Measurements from ENCODE around the gene STYK1.

STYK1 gene, protein sequence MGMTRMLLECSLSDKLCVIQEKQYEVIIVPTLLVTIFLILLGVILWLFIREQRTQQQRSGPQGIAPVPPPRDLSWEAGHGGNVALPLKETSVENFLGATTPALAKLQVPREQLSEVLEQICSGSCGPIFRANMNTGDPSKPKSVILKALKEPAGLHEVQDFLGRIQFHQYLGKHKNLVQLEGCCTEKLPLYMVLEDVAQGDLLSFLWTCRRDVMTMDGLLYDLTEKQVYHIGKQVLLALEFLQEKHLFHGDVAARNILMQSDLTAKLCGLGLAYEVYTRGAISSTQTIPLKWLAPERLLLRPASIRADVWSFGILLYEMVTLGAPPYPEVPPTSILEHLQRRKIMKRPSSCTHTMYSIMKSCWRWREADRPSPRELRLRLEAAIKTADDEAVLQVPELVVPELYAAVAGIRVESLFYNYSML

DNA sequence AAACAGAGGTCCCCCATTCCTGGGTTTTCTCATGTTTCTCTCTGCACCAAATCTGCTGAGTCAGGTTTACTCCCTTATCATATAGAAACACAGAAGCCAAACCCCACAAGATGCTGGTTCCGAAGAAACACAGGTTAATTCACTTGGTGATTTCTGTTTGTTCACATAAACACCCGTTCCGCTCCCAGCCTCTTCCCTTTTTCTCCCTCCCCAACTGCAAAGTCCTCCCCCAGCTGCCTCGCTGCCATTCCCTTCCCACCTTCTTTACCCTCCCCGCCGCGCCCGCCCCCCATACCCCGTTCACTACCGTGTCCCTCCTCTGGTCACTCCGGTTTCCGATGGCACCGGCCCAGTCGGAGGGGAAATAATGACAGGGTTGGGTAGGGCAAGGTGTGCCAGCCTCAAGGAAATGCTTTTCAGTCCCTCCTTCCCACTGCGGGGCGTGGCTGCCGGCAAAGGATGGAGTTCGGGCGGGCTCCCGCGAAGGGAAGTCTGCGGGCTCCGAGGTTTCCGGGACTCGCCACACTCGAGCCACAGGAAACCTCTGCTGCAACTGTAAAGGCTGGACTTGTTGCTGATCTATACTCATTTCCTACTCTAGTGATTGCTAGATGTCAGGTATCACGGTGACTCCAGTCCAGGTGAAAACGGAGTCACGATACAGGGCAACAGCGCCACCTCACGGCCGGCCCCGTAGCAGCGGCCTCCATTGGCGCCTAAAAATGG is at the start of gene STYK1:
Gene STYK1 (minus strand): TSS at position 394 of the 726 bp plus-strand sequence. CDS start 39,434 bp downstream, outside the sequence.
- peak; percentile 87 for DNase-seq

DNA sequence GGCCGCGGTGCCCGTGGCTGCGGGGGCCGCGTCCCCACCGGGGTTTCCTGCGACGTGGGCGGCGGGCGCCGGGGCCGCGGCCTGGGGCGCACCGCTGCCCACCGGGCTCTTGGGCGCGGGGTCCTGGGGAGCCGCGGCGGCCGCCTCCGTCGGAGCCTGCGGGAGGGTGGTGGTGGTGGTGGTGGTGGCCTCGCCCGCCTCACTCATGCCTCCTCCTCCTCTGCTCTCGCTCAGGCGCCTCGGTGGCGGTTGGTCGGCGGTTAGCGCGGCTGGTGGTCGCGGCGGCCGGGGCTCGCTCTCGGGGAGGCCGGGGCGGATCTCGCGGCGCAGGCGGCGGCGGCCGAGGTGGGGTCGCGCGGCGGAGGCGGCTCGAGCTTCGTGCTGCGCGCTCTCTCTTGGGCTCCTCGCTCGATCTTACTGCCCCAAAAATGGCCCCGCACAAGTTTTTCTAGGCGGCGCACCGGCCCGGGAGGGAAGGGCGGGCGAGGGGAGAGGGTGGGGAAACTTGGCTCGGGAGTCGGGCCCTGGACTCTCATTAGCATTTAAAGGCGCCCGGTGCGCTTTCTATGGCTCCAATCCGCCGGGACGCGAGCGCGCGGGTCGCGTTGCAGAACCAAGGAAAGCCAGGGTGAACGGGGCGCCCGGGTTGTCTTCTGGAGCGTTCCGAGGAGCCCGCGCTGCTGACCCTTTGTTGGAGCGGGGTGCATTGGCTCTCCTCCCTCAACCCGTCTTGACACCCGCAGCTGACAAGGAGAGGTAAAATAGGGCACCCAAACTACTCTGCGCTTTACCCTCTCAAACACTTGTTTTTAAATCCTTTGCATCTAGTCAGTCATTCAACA is 49.3 kb upstream of the STYK1 start, which contains the start of gene YBX3:
Gene YBX3 (minus strand): TSS at position 419 of the 842 bp plus-strand sequence. CDS start 212 bp downstream, at position 207.
- peak; percentile 66 for DNase-seq

DNA sequence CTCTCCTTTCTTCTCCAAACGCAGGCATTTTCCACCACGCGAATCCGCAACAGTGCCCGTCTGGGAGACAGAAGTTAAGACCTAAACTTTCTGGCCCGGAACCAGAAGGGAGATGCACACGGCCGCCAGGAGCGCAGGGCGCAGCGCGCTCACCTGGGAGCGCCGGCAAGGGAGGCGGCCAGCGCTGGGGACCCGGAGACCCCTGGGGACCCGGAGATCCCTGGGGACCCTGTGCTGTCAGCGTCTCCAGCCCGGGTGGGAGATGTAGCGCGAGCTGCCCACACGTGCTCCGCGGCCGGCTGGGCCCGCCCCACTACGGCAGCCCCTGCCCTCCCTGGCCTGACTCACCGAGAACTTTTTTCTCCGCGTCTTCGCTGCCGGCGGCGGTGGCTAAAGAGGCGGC is 48.7 kb upstream of the STYK1 start:
- DNase-seq = no peak

DNA sequence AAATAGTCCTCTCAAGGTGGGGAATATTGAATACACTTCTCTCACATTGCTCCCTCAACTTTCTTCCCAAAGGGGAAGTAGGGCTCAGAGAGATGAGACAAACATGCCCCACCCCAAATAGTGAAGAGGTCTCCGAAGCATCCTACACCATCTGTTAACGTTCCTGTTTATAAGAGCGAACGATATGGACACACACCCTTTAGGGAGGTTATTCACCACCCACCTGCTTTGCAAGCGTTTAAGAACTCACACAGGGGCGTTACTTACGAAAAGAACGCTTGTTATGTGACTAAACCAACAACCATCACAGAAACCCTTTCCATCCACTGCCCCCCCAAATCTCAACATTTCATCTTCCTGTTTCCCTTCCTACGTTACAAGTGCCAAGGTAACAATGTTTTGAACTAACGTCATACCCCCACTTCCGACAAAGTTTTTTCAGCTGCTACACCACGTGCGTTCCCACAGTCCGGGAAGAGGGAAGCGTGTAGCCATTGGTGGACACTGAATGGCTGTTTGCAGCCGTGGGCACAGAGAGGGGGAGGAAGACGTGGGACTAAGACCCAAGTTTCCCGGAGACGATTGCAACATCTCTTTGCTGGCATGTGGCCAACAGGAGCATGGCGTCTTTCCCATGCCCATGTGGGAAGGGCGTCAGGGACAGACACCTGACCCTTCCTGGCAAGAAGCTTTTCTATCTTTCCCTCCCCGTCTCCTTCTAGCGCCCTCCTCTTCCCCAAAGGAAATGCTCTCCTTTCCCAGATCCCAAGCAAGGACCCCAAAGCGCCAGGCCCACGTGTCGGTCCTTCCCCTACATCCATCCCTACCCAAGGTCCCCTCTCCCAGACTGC is 48.0 kb upstream of the STYK1 start:
- DNase-seq = peak; percentile 88

DNA sequence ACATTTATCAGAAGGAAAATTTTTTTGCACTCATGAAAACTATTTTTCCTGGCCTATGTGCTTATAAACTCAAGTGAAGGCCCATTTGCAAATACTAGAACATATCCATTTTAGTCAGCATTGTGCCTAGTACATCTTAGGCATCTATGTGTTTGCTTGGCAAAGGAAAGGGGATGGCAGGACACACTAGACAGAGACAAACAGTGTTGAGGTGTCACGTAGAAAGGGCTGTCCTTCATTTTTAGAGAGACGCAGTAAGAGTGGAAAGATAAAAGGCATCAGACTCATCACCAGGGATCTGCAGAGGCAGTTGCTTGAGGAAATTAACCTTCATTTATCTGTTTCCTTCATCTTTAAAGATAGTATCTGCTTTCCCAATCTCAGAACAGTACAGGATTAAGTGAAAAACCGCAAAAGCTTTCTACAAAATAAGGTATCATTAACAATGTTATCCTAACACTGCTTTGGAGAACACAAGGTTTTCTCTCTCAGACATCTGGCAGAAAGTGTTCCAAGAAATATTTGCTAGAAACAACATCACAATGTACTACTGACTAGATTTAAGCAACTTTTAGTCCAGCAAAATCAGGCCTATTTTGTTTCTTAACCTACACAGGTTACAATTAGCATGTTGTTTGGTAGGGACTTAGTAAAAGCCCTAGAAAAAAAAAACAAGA is 47.3 kb upstream of the STYK1 start:
- no peak for DNase-seq

DNA sequence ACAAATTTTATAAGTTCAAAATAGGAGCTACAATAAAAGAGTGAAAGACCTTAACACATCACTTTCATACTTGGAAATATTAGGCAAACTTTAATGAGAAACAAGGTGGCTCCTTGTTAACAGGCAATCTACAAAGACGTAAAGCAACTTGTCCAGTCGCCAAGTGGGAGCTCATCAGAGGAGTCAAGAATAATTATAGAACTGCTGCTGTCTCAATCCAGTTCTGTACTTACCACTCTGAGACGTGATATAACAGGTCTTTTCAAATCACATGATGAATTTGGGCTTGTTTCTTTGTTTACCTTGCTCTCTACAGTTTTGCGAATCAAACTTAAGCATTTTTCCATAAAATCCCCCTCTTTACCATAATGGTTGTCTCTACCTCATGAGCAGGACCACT is 45.6 kb upstream of the STYK1 start:
- no peak for DNase-seq

DNA sequence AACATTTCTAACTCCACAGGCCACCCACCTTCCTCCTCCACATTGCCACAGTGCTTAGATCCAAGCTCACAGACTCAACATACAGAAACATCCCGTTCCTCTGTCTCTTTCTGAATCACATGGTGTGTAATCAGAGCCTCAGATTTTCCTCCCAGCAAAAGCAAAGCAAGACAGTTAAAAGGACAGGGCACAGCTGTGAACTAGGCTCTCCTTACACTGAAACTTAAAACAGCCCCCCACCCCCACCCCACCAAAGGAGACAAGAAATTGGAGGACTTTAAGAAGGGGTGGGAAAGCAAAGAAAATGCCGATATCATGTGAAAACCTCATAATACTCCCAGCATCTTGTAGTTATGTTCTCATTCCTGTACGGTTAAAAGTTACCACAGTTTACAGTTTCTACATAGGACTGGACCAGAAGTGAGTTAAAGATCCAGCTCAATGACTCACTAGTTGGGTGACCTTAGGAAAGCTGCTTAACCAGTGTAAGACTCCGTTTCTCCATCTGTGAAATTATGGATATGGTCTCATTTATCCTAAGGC is 44.5 kb upstream of the STYK1 start:
- no peak for DNase-seq

DNA sequence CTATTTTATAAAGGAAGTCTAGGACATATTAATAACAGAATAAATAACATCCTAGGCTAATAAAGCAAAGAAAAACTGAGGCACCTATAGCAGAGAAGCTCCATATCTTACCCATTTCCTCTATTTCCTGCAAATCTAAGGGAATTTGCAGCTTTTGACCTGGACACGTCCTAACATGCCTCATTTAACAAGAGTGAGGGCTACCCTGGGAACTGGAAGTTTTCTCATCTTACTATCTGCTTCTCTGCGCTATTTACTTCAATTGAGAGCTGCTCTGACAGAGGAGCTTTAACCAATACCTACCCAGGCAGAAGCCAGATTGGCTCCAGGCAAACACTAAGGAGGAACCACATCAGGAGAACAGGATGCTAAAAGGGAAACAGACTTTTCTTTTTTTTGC is 43.6 kb upstream of the STYK1 start:
- DNase-seq = no peak

DNA sequence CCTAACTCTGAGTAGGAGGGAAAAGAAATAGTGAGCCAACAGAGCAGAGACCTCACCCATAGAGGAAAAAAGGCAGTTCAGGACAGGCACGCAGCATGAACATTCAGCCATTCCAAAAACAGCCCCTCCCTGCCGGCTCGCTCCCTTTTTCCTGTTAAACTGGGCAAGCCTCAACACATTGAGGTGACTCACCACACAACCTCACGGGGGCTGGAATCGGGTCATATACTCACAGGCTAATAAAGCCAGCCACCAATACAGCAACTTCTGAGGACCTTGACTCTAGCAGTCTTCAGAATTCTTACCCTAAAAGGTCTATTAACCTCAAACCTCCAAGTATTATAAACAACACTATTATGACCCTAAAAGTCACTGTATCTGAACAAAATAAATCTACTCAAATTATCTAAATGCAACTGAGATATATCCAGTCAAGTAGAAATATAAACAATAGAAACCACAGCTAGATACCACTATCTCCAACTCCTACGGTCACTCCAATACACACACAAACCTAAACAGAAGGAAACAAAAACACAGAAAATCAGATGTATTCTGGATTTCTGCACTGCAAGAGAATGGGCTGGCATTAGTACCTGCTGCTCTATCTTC is 43.0 kb upstream of the STYK1 start:
- DNase-seq = no peak

DNA sequence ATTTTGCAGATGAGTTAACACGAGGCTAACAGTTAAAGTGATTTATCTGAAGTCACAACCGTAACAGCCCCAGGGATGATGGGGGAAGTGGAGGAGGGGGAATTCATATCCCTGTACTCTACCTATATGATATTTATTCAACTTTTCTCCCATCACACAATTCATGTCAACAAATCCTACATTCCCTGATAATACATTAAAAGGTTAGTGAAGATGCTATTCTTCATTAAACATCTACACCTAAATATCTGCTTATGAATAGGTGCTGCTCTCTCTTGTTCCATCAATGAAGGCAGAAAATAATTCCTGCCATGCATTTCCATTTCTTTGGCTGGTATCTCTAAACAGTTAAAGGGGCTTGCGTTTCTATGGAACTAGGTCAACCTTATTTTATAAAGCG is 42.4 kb upstream of the STYK1 start:
- no peak for DNase-seq

DNA sequence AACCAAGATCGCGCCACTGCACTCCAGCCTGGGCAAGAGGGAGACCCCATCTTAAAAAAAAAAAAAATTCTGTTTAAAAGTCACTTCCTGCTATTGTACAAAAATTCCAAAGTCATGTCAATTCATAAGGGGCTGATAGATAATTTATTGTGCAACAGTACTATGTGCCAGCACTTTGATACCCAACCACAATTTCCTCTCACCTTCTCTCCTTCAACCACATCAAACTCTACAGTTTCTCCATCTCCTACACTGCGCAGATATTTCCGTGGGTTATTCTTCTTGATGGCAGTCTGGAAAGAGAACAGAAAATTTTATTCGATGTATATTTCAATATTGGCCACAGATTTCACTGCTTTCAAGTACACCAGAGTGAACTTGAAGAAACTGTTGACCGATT is 41.6 kb upstream of the STYK1 start:
- DNase-seq = no peak

DNA sequence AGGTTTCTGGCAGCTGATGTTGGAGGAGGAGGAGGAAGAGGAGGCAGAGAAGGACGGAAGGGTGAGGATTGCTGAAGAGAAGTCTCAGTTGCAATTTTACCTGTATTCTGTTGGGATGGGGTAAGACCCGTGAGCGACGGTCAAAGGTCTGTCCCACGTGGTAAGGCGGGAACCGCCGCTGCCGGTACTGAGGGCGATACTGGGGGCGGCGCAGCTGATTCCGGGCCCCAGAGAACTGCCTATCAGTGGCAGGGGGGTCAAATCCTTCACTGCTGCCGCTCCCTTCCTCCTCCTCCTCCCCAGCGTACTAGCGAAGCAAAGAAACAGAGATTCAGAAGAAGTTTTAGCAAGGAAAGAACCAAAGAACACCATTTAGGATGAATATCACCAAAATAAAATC is 36.0 kb upstream of the STYK1 start:
- DNase-seq = no peak

DNA sequence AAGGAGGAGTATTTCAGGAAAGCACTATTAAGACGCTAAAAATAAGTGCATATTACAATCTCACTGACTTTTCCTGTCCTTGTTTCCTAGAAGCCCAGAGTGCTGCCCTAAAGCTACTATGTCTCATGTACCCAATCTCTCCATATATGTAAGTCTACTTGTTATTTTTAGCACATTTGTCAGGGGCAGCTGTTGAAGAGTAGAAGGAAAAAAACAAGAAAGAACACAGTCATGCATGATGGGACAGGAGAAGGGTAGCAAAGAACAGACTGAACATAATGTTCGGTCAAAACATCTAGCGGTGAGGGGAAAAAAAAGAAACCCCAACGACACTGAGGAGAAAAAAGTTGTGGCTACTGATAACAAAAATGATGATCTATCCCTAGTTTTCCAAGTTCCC is 35.0 kb upstream of the STYK1 start:
- no peak for DNase-seq

DNA sequence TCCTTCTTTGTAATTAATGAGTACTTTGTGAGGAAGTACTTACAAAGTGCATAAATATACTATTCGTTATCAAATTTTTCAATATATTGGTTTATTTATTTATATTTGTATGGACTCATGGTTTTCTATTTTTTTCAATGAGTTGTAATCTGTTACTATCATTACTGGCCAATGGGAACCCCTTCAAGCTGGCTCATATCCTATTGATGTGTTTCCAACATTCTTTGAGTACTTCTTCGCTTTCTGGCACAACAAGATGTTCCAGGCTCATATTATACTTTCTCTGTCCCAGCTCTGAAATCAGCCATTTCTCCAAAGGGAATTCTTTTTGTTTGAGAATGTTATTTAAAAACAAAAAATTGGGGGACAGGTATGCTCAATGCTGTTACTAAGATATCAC is 31.8 kb upstream of the STYK1 start:
- DNase-seq = no peak

DNA sequence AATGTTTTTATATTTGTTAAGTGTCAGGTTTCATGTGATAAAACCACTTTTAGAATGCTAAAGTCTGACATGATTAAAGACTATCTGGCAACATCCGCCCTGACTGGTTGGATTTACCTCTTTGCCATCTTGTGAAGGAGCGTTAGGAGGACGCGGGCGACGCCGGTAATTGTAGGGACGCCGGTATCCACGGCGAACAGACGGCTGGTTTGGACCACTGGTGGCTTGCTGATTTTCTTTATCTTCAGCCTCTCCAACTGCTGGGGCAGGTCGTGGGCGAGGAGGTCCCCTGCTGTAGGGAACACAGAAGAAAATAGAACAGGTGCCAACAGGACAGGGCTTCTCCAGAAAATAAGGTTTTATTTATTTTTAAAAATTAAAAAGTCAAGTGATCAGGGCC is 28.0 kb upstream of the STYK1 start:
- no peak for DNase-seq

DNA sequence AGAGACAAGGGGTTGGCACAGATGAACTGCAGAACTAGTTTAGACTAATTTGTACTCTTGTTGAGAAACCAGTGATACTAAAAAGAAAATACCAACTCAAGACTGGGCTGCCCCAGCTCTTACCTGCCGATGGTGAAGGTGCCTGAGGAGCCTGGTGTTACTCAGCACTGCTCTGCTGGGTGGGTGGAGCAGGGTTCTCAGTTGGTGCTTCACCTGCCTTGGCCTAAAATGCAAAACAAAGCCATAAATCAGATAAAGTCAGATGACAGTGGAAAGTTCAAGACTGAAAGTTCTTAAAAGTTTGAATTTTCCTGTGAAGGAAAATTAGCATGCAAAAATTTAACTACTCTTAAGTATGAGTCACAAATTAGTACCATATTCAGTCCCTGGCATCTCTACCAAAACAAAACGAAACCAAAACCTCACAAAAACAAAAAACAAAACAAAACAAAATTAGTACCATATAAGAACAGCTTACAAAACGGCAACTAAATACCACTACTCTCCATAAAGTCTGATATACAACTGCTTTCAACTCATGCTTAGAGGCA is 27.4 kb upstream of the STYK1 start:
- no peak for DNase-seq

DNA sequence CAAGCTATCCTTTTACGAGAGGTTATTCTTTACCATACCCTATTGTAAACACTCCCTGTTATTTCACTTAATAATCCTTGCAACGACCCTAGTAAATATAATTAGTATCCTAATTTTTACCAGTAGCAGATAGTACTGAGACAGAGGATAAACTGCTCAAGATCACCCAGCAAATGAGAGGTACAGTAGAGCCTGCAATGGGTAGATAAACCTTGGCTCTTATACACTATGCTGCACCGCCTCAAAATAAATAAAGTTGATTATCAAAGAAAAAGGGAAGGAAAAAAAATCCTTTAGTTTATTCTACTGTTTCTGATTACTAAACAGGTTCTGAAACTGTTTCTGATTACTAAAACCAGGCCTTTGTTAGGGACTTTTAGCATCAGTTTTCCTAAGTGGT is 26.7 kb upstream of the STYK1 start:
- DNase-seq = no peak

DNA sequence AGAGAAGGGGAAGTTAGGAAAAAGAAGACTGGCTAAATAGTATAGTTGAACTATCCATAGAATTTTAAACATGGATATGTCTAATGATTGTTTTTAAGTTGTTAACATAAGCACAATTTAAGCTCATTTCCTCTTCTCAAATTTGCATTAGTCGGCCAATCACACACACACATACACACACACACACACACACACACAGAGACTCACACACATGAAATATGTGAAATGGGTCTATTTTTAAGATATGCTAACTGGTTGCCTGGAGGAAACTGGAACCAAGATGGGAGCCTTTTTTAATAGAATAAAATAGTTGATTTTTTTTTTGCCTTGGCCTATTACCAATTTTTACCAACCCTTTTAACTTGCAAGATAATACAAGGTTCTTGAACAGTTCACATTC is 24.0 kb upstream of the STYK1 start:
- no peak for DNase-seq

DNA sequence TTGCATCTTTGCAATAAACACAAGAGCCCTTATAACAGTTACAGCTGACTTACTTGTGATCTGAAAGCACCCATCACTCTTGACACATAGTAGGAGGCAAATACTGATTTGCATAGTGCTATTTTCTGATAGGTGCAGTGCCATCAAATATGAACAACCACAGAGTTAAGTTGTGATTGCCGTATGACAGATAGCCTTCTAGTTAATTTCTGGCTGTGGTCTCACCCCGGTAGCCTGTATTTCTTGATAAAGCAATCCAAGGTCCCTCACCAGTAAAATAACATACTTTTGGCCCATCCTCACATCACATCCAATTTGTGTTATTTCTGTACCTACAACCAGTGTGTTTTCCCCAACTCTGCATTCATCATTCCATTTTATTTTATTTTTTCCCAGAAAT is 23.3 kb upstream of the STYK1 start:
- no peak for DNase-seq

DNA sequence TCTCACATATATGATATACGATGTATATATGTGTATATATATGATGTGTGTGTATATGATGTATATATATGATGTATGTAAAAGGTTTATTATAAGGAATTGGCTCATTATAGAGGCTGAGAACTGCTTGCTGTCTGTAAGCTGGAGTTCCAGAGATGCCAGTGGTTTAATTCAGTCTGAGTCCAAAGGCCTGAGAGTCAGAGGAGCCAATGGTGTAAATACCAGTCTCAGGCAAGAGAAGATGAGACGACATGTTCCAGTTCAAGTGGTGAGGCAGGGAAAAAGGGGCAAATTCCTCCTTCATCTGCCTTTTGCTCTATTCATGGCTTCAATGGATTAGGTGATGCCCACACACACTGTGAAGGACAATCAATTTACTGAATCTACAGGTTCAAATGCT is 17.1 kb upstream of the STYK1 start:
- DNase-seq = no peak

DNA sequence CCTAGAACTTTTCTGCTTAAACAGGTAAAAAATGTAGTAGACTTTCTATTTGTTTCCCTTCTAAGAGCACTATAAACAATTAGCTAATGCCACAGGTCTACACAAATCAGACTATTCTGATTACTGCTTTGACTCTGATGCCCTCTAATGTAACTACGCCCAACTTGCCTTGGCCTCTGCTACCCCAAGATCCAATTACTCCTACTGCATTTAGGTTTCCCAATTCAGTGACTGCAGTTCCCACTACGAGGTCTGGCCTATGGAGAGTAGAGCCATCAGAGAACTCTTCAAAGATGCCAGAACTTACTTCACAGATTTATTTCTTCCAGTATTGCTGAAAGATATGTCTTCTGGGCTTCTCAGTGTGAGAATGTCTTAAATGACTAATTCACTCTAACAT is 15.3 kb upstream of the STYK1 start:
- no peak for DNase-seq

Measured in MV-4-11 (cell line).